Nephron (organoid): ENCODE data around the gene PTPRN2.

ENCODE experiments used
- H3K27ac Mint-ChIP-seq, 3 experiments: 2 replicates each; pipeline ENCODE4 v1.8.0; 2020; ENCODE audit warnings: mixed read lengths in 3 of 3, mild to moderate bottlenecking in 2 of 3, moderate library complexity in 1 of 3
- H3K27me3 Mint-ChIP-seq: 2 replicates; pipeline ENCODE4 v1.8.0; 2021; ENCODE audit warnings: low read depth, mild to moderate bottlenecking, moderate library complexity, mixed read lengths
- H3K36me3 Mint-ChIP-seq: 2 replicates; pipeline ENCODE4 v1.8.0; 2020; ENCODE audit warnings: low read depth, mixed read lengths
- H3K4me1 Mint-ChIP-seq: 2 replicates; pipeline ENCODE4 v1.8.0; 2020; ENCODE audit warnings: mixed read lengths
- H3K4me3 Mint-ChIP-seq, 3 experiments: 2 replicates each; pipeline ENCODE4 v1.8.0; 2020; ENCODE audit warnings: mild to moderate bottlenecking in 3 of 3, mixed read lengths in 3 of 3, moderate library complexity in 2 of 3
- H3K9me3 Mint-ChIP-seq: 2 replicates; pipeline ENCODE4 v1.8.0; 2020; ENCODE audit warnings: mixed read lengths
- TF ChIP-seq, protein P1 (sequence below), 3 experiments: fragments of 200-600 bp; sonication (generic); IDR thresholded peaks; one replicate each; pipeline ENCODE4 v1.5.0; 2021; ENCODE audit warnings: antibody characterized with exemption in 3 of 3; ENCODE audit not compliant: unreplicated experiment in 3 of 3

The PTPRN2 gene

DNA sequence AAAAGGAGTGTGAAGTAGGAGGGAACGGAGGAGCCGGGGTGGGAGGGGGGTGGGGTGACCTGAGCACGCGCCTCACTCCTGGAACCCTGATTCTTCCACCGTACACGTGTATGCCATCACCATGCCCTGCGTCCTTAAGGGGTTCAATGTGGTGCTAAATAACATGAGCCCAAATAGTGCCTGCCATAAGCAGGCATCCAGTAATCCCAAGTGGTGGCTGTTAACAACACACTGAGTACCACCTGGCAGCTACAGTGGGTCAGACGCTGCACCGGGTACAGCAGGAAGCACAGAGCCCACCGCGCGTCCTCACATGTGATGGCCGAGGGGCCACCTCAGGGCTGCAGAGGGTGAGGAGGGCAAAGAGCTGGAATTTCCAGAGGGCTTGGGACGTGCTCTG lies 81.9 kb downstream of the PTPRN2 start:
- Mint-ChIP-seq H3K36me3 (no peaks in the 10 kb centered on the region), H3K27me3 (peaks cover 11% of the 10 kb centered on the region), H3K4me3 (no peak overlapping the region), H3K27ac (no peak overlapping the region), H3K4me1 (no peaks in the 10 kb centered on the region), H3K9me3 (peaks cover 20% of the 10 kb centered on the region)
- TF ChIP-seq, protein P1, sequence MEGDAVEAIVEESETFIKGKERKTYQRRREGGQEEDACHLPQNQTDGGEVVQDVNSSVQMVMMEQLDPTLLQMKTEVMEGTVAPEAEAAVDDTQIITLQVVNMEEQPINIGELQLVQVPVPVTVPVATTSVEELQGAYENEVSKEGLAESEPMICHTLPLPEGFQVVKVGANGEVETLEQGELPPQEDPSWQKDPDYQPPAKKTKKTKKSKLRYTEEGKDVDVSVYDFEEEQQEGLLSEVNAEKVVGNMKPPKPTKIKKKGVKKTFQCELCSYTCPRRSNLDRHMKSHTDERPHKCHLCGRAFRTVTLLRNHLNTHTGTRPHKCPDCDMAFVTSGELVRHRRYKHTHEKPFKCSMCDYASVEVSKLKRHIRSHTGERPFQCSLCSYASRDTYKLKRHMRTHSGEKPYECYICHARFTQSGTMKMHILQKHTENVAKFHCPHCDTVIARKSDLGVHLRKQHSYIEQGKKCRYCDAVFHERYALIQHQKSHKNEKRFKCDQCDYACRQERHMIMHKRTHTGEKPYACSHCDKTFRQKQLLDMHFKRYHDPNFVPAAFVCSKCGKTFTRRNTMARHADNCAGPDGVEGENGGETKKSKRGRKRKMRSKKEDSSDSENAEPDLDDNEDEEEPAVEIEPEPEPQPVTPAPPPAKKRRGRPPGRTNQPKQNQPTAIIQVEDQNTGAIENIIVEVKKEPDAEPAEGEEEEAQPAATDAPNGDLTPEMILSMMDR (IDR thresholded peaks at IDR 0.05; ENCODE audit: unreplicated experiment in 3 of 3): no peak

DNA sequence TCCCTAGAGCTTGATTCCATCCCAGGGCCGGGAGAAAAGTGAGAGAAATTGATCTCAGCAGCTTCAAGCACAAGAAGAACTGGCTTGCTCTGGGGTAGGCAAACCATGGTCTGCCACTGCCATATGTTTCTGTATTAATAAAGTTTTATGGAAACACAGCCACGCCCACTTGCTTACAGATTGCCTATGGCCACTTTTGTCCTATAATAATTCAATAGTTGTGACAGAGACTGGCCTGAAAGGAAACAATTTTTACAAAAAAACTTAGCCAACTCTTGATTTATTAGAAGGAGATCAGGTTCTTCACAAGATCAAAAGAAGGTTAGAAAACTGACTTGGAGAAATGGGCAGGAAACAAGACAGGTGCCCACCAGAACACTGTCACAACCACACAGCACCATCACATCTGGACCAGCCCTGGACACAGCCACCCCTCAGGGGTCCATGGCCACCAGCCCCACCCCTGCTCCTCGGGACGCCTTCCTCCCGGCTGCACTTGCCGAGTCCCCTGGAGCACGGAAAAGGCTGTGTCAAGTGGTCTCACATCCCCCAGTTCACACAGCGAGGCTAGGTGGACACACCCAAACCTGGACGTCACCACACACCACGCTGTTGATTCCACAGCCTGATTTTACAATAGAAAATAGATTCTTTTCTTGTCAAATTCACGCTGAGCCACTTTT lies 85.4 kb downstream of the PTPRN2 start:
- Mint-ChIP-seq H3K36me3 (no peaks in the 10 kb centered on the region), H3K4me1 (no peaks in the 10 kb centered on the region)

DNA sequence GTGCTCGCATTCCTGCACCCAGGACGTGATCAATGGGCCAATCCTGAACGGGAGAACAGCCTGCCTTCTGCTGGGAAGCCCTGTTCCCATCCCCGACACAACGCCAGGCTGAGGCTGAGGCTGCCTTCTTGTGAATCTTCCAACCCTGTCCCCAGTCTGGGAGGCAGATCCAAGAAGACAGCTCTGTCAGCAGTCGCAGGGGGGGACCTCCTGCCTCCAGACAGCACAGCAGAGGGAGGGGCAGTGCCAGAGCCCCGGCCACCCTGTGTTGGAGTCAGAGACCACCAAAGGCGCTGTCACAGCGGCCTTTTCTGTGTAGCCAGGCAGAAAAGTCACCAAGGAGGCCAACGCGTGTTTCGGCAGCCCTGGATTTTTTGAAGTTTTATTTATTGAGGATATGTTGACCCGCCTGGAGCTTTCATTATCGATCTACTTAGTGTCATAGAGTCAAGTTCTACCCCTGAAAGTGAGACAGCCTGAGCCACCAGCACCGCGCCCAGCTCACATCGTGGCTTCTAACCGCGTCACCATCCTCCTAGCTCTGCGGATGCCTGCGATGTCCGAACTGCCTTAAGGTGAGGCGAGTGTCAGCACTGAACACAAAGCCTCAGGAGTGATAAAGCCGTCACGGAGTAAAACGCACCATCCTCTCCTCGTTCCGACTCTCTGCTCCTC lies 86.1 kb downstream of the PTPRN2 start:
- peaks cover 4% of the 10 kb centered on the region for H3K9me3 Mint-ChIP-seq
- H3K27me3 Mint-ChIP-seq: peaks cover 7% of the 10 kb centered on the region
- no peak overlapping the region for H3K27ac Mint-ChIP-seq
- no peak overlapping the region for H3K4me3 Mint-ChIP-seq
- H3K36me3 Mint-ChIP-seq: no peaks in the 10 kb centered on the region
- TF ChIP-seq, protein P1 (IDR thresholded peaks at IDR 0.05; ENCODE audit: unreplicated experiment in 3 of 3): no peak
- no peaks in the 10 kb centered on the region for H3K4me1 Mint-ChIP-seq

More for the DNA sequence above, 85.4 kb downstream of the PTPRN2 start:
- H3K27ac Mint-ChIP-seq: no peak overlapping the region
- H3K27me3 Mint-ChIP-seq: peaks cover 7% of the 10 kb centered on the region
- TF ChIP-seq, protein P1 (IDR thresholded peaks at IDR 0.05; ENCODE audit: unreplicated experiment in 3 of 3): no peak
- H3K9me3 Mint-ChIP-seq: peaks cover 8% of the 10 kb centered on the region
- no peak overlapping the region for H3K4me3 Mint-ChIP-seq

DNA sequence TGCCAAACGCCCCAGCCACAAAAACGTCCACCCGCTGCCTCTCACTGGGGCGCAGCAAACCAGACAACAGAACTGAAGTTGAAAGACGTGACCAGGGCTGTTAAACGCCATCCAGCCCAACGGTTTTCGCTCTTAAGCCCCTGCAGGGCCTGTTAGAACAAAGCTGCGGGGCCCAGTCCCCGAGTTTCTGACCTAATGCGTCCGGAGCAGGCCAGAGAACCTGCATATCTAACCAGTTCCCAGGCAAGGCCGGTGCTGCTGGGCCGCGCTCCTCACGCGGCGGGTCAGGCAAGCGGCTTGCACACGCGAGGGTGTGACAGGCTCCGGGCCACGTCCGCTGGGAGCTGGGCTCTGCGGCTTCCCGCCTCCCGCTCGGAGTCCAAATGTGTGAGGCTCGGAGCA lies 87.0 kb downstream of the PTPRN2 start:
- TF ChIP-seq, protein P1 (IDR thresholded peaks at IDR 0.05; ENCODE audit: unreplicated experiment in 3 of 3): no peak
- Mint-ChIP-seq H3K4me1 (peaks cover 2% of the 10 kb centered on the region), H3K27ac (no peak overlapping the region), H3K27me3 (peaks cover 9% of the 10 kb centered on the region), H3K36me3 (no peaks in the 10 kb centered on the region), H3K9me3 (peaks cover 4% of the 10 kb centered on the region), H3K4me3 (no peak overlapping the region)

GRCh38 chr7:158499082-158499455 lies 88.6 kb downstream of the PTPRN2 start:
- no peaks in the 10 kb centered on the region for H3K36me3 Mint-ChIP-seq

More at GRCh38 chr7:158499082-158499455, 88.6 kb downstream of the PTPRN2 start:
- Mint-ChIP-seq H3K9me3 (no peaks in the 10 kb centered on the region), H3K4me3 (no peak overlapping the region), H3K4me1 (peaks cover 12% of the 10 kb centered on the region), H3K27ac (no peak overlapping the region), H3K27me3 (peaks cover 21% of the 10 kb centered on the region)
- TF ChIP-seq, protein P1 (IDR thresholded peaks at IDR 0.05; ENCODE audit: unreplicated experiment in 3 of 3): no peak
